D721Med (cell line): ENCODE measurements around the gene IDH2.

Experiments used
- DNase-seq: peaks from one replicate; pipeline ENCODE4 v3.0.0; 2011; ENCODE audit warnings: low spot score; ENCODE audit not compliant: insufficient read length
- FAIRE-seq: peaks from 2 replicates; lab custom pipeline; 2011; peaks lifted over from hg19 to GRCh38; lab: Jason Lieb, UNC
- TF ChIP-seq, protein P1 (sequence below): IDR thresholded peaks from 2 replicates; pipeline ENCODE4 v1.5.1; 2012; ENCODE audit warnings: mild to moderate bottlenecking, control low read depth; ENCODE audit not compliant: insufficient read depth; ENCODE audit errors: missing control alignments

IDH2 gene

DNA sequence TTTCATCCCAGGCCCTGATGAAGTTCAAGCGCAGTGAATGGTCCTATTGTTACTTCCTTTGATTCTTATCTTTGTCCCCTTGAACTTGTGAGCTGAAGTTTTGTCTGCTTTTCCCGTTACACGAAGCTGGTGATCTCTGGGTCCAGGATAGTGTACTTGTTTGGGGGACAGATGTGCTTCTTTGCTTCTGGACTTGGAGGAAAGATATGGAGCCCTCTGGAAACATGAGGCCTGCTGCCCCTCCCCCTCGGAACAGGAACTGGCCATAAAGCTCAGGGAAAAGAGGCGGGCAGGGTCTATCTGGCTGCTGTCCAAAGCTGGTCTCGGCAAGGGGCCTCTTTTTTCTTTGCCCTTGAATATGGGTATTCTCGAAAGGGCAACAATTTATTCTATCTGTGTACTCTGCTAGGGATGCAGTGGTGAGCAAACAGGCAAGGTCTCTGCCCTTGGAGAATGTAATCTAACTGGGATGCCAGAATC, 47.6 kb downstream of the IDH2 start:
- TF ChIP-seq, protein P1, sequence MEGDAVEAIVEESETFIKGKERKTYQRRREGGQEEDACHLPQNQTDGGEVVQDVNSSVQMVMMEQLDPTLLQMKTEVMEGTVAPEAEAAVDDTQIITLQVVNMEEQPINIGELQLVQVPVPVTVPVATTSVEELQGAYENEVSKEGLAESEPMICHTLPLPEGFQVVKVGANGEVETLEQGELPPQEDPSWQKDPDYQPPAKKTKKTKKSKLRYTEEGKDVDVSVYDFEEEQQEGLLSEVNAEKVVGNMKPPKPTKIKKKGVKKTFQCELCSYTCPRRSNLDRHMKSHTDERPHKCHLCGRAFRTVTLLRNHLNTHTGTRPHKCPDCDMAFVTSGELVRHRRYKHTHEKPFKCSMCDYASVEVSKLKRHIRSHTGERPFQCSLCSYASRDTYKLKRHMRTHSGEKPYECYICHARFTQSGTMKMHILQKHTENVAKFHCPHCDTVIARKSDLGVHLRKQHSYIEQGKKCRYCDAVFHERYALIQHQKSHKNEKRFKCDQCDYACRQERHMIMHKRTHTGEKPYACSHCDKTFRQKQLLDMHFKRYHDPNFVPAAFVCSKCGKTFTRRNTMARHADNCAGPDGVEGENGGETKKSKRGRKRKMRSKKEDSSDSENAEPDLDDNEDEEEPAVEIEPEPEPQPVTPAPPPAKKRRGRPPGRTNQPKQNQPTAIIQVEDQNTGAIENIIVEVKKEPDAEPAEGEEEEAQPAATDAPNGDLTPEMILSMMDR, result no peak
- DNase-seq (no peak), FAIRE-seq (no peak)

DNA sequence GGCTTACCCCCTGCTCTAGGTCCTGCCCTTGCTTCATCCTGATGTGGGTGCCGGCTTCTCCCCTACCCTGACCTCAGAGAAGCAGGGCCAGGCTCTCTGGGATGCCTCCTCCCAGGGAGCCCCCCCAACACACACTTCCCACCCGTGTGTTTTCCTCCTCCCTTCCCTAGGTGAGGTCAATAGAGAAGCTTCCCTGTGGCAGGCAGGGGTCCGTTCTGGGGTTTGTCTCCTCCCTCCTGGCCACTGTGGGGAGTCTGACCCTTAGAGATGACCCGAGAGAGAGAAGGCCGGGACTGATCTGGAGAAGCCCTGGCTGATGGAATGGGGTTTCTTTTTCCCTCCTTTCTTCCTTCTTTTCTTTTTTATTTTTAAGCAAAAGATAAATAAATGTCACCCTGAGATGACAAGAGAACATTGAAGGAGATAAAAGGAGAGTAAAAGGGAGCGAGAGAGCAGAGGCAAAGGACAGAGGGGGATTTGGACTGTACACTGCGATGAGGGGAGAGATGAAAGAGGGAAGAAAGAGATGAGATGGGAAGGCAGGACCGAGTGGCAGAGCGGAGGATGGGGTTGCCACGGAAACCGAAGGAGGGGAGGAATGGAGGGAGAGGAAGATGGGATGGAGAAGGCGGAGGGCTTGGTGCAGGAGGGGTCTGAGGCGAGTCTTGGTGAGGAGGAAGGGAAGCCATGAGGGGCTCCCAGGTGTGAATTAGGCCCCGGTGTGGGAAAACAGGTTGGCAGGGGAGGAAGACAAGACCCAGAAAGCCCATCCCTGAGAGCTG, 48.4 kb downstream of the IDH2 start:
- no peak for FAIRE-seq
- TF ChIP-seq, protein P1, result no peak
- no peak for DNase-seq

DNA sequence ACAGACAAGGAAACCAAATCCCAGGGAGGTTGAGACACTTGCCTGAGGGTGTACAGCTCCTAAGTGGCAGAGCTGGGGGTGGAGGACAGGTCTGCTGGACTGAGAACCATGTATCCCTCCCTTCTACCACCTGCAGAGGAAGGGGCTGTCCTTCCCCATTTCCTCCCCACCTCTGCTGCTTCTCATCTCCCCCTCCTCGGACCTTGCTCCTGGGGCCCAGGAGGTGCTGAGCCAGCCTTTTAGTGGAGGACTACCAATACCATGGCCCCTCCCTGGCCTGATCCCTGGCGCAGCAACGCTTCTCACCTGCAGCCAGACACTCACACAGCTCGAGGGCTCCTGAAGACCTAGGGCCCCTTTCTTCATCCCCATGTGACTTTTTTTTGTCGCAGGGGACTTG, 50.4 kb downstream of the IDH2 start:
- DNase-seq (no peak), FAIRE-seq (no peak)
- TF ChIP-seq, protein P1, result no peak

DNA sequence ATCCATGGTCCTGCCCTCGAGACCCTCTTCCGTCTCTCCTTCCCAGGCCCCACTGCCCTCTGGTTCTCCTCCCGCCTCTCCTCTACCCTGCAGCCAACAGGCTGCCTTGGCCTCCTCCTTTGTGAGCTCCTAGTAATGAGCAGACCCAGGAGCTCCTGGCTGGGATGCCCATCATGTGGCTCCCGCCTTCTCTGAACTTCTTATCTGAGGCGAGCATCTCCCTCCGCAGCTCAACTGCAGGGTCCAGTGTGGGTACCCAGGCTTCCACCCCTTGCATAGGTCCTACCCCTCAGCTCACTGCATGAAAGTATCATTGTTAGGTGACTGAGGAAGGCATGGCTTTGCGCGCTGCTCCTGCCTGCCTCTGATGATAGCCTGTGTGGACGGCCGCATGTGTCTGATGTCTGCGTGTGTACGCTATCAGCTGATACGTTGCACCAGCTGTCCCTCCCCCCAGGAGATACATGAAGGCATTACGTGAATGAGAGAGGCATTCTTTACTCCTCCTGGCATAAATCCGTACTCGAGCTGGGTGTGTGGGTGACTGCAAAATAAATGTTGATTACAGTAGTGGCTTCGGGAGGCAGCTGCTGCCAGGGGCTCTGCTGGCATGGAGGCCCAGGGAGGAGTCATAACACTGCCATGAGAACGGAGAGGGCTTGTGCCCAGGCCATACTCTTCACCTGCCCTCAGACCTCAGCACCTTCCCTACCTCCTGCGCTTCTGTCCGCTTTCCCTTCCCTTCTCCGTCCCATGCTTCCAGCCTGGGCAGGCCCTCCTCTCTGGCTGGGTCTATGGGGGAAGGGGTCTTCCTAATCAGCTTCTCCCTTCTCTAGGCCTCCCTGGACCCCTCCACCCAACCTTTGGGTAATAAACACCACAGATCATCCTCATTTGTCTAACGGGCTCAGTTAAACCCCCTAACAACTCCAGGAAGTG, 52.3 kb downstream of the IDH2 start:
- DNase-seq, result no peak
- FAIRE-seq, result no peak
- TF ChIP-seq, protein P1, result no peak

DNA sequence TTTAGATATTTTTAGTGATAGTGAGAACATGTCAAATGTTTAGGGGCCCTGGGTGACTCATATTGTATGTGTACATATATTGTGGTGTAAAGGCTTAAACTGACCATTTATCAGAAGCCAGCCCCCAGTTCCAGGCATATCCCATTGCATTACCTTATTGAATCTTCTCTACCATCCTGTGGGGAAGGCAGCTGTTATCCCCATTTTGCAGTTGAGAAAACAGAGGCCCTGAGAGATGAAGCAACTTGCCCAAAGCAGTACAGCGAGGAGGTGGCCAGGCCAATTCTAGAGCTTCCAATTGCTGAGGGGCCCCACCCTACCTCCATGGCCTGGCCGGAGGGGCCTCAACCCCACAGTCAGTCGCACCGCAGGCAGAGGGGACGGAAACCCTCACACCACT, 53.2 kb downstream of the IDH2 start:
- FAIRE-seq, result no peak
- TF ChIP-seq, protein P1, result no peak
- DNase-seq, result no peak

DNA sequence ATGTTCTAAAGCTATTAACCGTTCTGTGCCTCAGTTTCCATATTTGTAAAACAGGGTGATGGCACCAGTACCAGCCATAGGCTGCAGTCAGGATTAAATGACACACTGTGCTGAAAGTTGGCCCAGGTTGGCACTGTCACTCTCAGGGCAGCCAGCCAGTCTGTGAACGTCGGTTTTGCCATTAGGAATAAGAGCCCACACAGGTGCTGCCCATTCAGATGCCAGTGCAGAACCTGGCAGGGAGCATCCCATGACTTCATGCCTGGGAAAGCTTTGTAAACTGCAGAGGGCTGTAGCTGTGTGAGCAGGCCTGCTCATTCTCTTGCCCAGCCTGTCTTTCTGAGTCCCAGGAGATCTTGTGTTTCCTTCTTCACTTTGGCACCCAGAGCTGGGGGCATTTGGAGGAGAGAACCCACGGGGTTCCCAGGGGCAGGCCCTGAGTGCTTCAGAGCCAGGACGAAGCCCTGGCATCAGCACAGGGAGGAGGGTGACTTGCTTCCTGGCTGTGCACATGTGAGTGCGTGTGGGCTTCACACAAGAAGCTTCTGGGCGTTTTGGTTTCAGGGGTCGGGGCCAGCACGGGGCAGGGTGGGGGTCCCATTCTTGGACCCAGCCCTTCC, 54.2 kb downstream of the IDH2 start:
- FAIRE-seq (no peak), DNase-seq (no peak)
- TF ChIP-seq, protein P1, result no peak
